ENCODE data around the gene INPP4B.
A peak's percentile ranks its signal among the peaks of the same experiment; 100 is the strongest.

Gene INPP4B

DNA sequence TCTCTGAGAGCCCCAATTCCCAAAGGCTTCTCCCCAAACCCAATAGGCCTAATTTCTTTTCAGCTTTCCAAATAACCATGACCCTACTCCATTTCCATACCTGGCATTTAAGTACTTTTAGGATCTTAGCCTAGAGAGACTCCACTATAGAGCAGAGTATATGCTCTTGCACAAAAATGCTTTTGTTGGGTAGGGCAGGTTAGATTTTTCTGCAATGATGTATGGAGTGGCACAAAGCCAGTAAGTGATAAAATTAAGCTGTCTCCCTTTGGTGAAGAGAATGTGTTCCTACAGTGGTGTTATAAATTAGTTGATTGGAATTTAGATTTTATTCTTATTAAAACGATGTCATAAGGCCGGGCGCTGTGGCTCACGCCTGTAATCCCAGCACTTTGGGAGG is 124.9 kb downstream of the INPP4B start:
- no peak for DNase-seq

DNA sequence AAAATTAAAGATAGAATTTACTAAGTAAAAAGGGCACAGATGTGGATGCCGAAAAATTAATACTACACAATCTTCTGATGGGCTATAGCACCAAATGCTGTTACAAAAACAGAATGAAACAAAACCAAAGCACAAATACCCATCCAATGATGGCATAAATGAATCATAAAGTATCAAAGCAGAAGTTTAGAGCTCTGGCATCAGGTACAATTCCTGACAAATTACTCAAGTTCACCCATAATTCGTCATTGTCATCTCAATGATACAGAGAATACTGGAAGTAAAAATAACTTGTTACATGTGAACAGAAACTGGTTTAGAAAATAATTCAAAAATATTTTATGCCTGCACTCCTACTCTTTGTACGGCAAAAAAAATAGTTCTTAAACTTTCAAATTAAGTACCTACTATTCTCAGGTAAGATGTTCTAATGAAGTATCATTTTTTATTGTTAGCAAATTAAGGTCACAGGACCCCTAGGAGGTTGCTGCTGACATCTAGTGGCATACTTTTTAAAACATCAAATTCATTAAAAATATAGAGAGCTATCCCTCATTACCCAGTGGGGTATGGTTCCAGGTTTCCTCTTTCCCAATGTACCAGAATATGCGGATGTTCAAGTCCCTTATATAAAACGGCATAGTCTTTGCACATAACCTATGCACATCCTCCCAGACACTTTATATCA is 126.1 kb downstream of the INPP4B start:
- DNase-seq = peak; percentile 57

DNA sequence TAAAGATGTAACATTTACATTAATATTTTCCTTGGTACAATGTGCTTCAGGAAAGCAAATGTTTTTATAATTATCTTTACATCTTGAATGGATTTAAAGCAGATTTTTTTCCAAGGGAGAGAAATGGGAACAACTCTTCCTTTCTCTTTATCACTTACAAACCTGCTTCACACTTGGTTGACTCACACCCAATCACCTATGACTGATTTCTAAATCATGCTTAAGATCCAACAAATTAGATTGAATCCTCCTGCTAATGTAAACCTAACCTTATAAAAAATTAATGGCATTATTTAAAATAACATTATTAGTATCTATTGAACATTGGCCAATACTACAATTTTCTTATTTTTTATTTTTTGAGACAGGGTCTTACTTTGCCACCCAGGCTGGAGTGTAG is 127.1 kb downstream of the INPP4B start:
- no peak for DNase-seq

DNA sequence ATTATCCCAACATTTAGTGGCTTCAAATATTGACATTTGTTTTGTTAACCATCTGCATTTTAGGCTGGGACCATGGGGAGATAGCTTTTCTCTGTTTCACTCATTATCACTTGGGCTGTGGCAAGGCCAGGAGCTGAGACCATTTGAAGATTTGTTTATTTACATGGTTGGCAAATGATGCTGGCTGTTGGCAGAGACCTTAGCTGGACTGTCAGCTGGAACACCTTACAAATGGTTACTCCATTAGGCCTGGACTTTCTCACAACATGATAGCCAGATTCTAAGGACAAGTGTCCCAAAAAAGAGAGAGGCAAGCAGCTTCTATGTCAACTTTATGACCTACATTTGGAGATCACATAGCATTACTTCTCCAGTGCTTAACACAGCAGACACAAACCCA is 130.4 kb downstream of the INPP4B start:
- DNase-seq = no peak

DNA sequence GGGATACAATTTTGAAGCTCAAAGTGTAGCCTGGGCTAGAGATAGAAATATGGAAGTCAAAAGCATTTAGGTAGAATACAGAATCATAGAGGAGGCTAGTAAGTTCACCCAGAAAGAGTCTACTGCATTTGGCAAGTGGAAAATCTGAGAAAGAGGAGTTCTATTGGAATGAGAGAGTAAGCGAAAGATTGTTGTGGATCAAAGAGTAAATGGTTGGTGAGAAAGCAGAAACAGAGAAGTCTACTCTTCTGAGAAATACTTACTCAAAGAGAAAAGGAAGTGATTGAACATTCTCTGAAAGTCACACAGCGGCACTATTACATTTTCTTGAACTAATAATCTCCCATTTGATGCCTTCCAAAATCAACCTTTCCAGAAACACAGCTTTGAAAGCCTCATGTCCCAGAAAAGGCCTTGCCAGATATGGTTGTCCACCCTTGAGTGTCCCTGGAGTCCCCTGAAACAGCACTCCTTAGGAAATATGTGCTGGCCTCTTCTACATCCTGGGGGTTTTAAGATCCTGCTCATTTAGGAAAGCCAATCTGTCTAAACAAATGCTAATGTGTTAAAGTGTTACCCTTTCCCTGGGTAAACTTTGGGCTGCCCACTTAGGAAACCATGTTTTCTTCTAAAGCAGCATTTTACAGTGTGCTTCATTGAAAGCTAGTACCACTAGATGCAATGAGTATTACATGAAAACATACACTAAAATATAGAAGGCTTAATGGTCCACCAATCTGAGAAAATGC is 132.6 kb downstream of the INPP4B start:
- no peak for DNase-seq

DNA sequence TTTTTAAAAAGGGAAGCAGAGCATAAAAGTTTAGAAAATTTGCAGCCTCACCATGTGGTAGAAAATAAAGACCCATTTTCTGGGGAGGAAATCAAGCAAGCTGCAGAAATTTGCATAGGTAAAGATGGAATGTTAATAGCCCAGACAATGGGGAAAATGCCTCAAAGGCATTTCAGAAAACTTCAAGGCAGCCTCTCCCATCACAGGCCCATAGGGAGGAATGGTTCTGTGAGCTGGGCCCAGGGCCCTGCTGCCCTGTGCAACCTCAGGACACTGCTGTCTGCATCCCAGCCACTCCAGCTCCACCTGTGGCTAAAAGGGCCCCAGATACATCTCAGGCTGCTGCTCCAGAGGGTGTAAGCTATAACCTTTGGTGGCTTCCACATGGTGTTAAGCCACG is 137.9 kb downstream of the INPP4B start:
- no peak for DNase-seq

DNA sequence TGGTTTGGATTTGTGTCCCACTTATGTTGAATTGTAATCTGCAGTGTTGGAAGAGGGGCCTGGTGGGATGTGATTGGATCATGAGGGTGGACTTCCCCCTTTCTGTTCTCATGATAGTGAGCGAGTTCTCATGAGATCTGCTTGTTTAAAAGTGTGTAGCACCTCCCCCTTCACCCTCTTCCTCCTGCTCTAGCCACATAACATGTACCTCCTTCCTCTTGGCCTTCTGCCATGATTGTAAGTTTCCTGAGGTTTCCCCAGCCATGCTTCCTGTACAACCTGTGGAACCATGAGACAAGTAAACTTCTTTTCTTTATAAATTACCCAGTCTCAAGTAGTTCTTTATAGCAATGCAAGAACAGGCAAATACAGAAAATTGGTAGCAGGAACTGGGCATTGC is 138.7 kb downstream of the INPP4B start:
- DNase-seq = peak; percentile 22

DNA sequence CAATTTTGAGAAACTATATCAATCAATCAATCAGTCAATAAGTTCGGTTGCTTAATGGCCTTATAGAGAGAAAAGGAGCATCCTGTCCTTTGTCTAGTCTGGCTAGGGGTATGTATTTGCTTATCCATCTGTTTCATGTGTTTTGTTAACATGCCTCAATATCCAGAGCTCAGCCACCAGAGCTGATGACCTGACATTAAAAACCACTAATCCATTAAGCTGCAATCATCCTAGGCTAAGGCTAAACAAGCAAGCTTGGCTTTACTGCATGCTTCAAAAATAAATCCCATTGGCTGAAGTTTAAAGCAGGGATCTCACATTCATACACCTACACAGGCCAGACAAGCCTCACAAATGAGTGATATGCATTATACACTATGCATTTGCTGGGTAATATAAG is 139.7 kb downstream of the INPP4B start:
- no peak for DNase-seq

DNA sequence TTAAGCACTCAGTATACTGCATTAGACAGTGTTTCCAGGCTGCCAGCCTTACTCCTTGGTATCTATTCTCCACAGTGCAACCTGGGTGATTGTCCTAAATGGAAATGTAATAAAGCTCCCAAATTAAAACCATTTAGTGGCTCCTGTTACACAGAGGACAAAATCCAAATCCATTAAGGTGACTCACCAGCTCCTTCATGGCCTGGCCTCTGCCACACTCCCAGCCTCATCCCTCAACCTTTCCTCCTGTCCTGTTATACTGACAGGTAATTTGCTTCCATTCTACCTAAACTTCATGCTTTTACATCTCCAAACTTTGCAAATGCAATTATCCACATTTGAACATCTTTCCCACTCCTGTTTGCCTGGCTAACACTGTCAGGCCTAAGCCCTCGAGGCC is 140.3 kb downstream of the INPP4B start:
- no peak for DNase-seq

DNA sequence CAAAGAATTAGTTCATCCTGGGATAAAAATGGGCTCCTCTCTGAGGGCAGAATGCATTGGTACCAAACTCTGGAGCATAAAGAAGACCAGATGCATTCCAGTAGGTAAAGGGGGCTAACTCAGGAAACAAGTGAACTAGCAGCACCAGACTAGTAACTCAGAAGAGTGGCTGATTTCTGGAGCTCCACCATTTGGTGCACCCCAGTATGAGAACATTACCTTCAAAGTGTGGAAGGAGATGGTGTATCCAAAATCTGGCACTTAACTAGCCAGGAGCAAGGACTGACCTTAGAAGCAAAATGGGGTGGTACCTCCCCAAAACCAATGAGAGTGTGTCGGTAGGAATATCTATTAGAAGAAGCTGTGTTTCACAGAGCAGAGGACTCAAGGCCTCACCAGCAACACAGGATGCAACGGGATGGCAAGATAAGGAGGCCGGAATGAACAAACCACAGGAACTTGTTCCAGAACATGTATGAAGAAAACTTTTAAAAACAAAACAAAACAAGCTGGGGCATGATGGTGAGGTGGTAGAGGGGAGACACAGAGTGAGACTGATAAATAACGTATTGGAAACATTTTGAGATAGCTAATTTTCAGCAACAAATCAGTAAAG is 142.3 kb downstream of the INPP4B start:
- DNase-seq = peak; percentile 57

DNA sequence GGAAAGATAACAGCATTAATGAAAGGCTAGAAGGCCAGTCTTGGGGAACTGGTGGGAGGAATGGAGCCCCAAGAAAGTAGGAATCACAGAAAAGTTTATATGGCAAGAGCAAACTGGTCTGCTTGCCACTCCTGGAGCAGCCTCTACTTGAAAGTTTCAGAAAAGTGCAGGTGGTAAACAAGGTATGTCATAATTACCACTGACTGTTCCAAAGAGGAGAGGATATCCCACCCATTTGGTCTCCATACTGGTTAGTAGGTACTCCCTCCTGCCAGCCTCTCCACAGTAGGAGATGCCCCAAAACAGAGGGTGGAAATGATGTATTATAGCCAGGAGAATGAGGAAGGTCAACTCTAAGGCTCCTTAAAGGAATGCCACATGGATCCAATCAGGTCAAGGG is 145.1 kb downstream of the INPP4B start:
- DNase-seq = no peak

DNA sequence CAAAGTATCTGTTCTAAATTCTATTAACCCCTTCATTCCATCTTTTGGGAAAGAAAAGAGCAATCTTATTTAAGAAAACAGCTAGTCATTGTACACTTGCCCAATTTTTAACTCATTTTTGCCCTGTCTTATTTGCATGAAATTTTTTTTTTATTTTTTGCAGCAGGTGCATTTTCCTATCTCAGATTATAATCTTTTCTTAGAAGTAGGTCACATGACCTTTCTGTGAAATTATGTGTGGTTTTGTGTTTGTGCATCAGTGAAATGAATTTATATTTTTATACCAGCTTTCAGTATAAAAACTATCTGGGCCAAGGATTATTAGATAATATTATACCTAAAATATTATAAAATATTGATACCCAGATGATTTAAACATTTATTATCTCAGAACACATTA is 145.6 kb downstream of the INPP4B start:
- DNase-seq = peak; percentile 52

DNA sequence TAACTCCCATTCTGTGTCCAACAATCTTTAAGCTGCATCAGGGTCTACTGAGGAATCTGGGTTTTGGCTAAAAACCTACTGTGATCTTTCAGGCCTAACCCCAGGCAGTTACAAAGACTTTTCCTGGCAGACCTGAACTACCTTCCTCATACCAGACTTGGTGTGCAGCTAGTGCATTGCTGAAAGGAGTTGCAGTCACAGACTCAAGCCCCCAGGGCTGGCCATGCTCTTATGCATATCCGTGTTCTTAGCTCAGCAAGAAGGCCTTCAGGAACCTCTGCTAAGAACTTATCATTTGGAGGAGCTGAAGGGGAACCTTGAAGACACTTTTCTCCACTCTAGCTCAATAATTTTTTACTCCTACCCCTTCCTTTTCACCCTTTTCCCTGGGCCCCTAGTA is 147.5 kb downstream of the INPP4B start:
- DNase-seq = no peak

DNA sequence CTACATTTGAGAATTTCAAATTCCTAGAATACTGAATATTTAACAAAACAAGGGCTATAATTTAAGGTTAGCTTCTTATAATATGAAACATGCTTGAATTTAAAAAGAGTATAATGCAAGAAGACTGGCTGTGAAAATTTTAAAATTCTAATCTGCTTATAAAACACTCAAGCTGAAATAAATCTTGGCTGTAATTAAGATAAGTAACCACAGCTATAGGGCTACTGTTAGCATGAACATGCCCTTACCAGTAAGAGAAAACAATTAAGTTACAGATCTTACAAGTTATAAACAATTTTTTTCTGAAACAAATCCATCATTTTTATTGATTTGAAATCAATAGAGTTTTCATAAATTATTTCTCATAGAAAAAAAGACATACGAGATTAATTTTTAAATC is 148.2 kb downstream of the INPP4B start:
- DNase-seq = no peak

DNA sequence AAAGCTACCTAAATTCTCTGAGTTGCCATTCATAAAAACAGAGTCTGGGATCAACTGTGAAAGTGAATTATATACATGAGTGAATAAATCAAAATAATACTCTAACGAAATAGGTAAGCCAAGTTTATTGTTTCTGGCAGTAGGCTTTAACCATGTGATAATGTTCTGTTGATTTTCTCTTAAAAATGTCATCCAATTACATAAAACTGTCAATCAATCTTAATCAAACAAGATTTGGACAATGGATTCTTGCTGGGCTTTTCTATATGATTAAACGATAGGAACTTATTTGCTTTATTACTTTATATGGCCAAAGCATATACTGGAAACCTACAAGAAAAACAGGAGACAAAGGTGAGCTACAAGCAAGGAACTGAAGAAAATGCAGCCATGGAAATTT is 148.8 kb downstream of the INPP4B start:
- DNase-seq = no peak

DNA sequence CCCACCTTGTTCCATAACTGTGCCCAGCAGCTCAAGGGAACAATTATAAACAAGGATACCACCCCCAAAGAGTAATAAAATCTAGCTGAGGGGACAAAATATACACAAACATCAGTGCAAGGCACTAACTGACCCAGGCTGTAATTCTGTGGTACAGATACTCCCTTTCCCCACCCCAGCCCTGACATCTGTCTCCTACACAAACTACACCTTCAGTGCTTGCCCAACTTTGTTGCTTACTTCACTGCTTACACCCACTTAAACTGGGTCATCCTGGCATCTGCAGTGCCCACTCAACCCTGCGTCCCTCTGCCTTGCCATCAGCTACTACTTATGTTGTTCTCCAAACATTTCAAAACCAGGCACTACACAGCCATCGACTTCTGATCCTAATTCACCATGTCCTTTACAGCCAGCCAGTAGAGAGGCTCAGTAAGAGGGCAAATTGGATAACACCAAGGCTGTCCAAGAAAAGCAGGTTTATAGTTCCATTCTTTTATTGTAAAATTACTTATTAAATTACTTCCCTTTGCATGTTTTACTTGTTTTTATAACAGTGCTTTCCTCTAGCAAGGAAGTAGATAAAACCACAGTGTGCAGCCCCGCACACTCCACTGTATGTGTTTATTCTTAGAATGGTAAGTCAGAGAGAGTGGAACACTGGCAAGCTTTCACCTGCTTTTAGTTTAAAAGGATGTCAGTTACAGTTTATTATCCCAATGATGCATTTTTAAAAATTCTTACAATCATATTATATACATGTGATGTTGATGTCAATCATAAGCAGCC is 149.6 kb downstream of the INPP4B start:
- peak; percentile 27 for DNase-seq

DNA sequence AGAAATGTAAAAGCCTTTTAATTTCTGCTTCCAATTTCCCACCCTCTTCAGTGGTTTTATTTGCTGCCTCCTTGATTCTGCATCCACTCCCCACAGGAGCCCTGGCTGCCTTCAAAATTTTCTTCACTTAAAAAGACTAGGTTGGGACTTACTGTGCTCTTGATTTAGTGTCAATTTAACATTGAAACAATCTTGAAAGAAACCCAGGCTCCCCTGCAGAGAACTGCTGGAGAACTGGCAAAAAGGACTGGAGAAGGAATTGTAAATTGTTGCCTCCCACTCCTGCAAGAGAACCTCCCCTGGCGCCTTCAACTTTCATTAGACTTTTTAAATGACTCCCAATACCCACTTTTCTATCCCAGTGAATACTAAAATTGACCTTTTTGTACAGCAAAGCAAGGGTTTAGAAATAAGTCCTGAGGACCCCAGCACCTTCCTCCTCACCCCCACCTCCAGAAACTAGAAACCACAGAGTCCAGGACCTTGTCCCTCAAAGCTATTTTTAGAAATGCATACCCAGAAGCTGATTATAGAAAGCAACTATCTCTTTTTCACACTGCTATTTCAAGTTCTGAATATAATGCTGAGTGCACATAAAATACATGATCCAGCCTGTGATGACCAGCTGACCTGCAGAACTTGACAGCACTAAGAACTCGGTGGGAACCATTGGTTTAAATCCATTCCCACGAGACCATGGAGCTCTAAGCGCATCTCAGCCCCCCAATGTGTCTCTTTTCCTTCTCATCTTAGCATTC is 155.5 kb downstream of the INPP4B start:
- no peak for DNase-seq

DNA sequence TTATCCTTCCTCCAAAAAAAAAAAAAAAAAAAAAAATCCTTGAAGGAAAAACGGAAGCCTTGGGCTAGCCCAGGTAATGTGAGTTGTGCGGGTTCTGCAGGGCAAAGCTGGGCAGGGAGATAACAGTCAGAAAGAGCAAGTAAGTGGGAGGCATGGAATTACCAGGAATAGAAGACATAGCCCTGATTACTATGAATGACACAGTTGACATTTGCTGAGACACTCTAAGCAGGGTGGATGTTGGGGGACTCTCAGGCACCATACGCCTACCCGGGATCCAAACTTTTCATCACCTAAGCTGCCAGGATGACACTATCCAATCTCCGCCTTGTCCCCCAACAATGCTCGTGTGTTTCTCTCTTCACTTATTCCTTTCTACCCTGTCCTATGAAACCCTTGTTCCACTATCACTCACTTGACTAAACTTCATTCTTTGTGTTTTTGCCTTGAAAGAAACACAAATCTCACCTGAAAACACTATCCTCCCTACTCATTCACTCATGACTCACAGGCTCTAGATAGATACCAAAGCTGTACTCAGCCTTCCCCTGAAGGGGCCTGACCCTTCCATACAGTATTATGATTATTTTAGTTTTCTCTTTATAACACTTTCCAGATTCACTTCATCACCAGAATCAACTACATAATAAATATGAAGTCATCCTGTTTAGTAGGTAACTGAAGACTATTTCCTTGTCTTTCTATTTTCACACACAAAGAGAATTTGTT is 158.4 kb downstream of the INPP4B start:
- DNase-seq = no peak

DNA sequence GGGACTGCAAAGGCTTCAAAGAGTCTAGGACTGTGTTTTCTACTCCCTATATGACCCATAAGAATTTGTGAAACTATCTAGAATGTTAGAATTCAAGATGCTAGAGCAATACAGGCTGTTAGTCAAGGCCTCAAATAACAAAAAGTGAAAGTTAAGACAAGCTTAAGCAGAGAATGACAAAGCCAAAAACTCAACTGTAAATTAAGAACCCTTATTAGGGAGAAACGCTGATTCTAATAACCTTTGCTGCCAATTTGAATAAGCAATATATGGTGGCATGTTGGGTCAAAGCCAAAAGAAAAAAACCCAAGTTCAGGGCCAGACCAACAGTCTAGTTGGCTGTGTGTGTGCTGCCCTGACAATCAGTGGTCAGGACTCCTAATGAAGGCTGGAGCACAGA is 160.0 kb downstream of the INPP4B start:
- DNase-seq = no peak

DNA sequence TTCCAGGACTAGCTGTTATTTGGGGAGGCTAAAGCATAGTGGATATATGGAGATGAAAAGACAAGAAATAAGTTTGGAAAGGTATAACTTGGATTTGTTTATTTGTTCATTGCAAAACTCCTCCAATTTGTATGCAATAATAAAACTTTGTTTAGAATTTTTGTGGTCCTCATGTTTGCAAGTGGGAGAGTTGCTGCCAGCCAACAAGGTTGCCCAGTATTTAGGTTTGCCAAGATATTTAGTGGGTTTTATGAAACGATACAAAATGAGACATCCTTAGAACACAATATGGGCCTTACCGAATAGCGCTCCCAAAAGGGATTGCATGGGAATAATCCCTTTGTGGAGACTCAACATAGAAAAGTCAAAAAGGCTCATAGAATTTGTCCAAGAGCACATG is 162.1 kb downstream of the INPP4B start:
- no peak for DNase-seq

DNA sequence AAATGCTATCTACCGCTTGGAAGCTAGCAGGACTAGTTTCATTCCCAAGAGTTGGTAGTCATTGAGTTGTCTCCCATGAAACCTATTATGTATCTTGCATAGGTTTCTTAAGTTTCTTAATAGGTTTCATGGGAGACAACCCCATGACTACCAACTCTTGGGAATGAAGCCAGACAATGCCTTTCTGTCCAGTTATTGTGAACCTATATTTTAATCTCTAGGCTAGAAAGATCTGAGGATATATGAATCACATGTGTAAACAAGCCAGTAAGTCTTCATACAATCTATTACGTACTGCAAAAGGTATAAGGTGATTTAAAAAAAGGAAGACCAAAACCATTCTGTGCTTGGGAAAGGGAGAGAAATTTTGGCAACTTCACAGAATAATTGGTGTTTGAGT is 162.6 kb downstream of the INPP4B start:
- DNase-seq = no peak

DNA sequence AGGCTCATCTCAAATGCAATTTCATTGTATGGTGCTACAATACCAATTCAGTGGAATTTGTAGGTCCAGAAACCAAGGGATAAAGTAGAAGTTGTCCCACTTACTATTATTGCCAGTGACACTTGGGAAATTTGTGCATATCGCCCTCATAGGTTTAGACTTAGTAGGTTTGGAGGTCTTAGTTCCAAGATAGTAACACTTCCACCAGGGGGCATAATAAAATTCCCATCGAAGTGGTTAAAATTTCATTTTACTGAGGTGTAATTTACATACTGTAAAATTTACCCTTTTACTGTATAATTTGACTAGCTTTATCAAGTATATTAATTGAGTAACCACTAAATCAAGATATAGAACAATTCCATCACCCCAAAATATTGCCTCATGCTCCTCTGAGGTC is 174.6 kb downstream of the INPP4B start:
- DNase-seq = no peak

All from CD4-positive, alpha-beta T cell treated with Interleukin-21 for 1 hour (primary cell).